Superior temporal gyrus (tissue), 1 donor: ENCODE measurements around the gene PKP1.

Source experiments
- DNase-seq: peaks from one replicate; pipeline ENCODE4 v3.0.0-alpha.2; 2016; ENCODE audit errors: extremely low spot score

The PKP1 gene

DNA sequence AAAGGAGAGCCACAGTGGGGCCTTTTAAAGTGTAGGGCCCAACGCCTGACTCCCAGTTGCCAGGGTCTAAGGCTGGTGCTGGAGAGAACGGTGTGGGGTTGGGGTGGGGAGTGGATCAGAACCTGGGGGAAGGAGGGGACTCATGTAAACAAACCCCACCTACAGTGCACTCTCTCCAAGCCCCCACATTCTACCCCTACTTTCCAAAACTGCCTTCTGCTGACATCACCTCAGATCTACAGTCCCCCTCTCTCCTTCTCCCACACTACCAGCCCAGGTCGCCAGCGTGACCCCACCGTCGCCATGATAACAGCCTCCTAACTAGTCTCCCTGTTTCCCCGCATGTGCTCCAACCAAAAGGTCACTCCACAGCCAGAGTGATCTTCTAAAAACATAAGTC lies 67.6 kb downstream of the PKP1 start:
- no peak for DNase-seq

DNA sequence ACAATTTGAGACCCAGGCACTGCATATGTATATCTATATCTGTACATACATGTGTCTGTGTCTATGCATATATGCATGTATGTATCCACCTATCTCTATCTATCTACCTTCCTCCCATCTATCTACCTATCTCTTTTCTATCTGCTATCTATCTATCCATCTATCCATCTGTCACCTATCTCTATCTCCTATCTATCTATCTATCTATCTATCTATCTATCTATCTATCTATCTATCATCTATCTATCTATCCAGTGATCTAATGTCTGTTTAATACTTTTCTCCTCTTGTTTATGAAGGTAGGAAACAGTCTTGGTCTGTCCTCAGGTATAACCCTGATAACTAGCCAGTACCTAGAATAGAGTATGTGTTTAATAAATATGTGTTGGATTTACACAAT lies 68.3 kb downstream of the PKP1 start:
- no peak for DNase-seq

DNA sequence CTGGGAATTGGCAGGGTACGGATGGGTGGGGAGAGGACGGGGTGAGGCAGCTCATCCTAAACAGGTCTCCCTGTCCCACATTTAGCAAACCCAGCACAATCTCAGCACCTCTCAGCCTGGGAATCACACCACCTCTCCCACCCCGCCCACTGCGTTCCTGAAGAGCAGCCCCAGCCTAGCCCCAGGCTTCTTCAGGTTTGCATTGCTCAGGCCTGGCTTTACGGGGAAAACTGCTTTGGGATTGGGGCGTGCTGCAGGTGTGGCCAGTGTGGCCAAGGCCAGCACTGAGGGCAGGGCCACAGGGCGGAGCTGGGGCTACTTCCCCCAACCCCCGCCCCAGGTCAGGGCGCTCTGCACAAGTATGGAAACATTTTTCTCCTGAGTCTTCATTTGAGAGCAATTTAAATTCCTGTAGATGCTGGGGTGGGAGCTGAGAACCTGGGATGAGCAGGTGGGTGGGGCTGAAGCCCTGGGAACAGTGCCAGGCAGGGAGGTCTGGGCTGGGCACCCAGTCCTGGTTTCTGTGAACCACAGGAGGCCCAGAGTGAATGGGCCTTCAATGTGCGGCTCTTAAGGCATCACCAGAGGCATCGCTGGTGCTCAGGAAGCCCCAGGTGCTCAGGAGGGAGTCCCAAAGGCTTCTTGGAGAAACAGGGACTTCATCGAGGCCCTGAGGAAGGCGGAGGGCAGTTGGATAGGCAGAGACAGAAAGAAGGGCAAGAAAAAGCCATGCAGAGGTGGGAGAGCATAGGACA lies 70.1 kb downstream of the PKP1 start:
- no peak for DNase-seq

DNA sequence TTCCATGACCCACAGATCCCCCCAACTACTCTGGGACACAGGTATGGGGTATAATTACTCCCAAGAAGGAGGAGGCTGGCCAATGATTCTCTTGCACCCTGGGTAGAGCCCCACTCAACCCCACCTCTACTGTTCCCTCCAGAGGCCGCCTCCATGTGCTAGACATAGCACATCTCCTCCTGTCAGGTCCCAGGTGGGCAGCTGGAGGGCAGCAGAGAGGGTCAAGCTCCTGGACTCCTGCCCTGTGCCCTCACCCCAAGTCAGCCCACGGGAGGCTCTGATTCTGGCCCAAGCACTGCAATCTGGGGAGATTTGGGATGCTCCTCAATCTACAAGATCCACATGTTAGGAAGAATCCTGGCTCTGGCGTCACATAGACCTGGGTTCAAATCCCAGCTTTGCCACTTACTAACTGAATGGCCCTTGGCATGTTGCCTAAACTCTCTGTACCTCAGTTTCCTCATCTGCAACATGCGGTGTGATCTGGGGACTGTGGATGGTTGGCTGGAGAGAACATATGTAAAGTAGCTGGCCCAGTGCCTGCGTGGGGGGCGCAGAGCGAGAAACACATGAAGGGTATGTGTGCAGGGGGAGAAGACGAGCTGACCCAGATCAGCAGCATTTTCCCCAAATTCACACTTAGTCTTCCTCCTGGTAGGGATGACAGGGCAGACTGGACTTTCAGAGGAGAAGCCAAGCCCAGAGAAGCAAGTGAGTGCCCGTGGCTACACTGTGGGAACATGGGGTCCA lies 71.0 kb downstream of the PKP1 start:
- DNase-seq = no peak

DNA sequence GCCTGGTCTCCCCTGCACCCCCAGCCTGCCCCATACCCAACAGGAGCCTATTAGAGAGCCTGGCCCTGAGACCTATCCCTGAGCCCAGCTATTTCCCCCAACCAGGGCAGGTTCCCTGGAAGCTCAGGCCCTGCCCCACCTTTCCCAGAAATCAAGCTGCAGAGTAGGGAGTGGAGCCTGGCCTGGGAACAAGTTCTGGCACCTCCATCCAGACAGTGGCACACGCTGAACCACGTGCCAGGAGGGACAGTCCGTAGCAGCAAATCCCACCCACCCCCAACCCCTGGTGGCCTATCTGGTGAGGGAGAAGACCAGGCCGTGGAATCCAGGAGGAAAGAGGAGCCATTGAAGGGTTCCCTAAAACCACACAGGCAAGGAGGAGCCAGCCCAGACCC lies 71.6 kb downstream of the PKP1 start:
- no peak for DNase-seq

GRCh38 chr1:201355471-201355870 lies 72.2 kb downstream of the PKP1 start:
- DNase-seq = no peak

DNA sequence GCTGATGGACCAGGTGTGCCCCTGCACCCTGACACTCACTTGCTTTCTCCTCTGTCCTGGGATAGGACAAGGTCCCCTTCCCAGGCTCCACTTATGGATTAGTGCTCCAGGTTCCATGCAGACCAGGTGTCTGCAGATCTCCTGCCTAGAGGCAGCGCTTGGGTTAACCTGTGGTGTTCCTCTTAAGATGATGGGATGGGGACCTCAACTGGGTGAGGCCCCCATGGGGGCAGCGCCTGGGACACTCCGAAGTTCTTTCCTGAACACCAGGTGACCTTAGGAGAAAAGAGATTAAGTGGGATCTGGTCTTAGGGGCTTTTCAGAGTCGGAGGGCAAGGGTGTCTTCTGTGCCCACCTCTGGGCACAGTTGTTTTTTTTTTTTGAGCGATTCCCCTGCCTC lies 72.9 kb downstream of the PKP1 start:
- DNase-seq = no peak

- no peak for DNase-seq
Observed at GRCh38 chr1:201356701-201357100, 73.4 kb downstream of the PKP1 start.

DNA sequence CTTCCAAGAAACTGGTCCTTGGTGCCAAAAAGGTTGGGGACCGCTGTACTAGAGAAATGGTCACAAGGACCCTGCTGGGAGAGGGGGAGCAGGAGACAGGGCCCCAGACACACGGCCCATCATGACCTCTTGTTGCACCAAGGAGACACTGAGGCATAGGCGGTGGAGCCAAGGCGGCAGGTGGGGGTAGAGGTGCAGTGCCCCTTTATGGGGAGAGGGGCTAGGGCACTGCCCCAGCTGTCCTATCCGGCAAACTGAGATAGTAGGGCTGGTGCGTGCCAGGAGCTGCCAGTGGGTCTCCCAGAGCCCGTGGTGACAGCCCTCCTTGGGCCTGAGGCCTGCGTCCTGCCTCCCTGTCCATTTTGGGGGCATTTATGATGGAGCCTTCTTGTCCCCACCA lies 73.9 kb downstream of the PKP1 start:
- DNase-seq = no peak

- DNase-seq = no peak
Observed at GRCh38 chr1:201357636-201358348, 74.5 kb downstream of the PKP1 start.

- DNase-seq = no peak
Observed at GRCh38 chr1:201358596-201358995, 75.3 kb downstream of the PKP1 start.

DNA sequence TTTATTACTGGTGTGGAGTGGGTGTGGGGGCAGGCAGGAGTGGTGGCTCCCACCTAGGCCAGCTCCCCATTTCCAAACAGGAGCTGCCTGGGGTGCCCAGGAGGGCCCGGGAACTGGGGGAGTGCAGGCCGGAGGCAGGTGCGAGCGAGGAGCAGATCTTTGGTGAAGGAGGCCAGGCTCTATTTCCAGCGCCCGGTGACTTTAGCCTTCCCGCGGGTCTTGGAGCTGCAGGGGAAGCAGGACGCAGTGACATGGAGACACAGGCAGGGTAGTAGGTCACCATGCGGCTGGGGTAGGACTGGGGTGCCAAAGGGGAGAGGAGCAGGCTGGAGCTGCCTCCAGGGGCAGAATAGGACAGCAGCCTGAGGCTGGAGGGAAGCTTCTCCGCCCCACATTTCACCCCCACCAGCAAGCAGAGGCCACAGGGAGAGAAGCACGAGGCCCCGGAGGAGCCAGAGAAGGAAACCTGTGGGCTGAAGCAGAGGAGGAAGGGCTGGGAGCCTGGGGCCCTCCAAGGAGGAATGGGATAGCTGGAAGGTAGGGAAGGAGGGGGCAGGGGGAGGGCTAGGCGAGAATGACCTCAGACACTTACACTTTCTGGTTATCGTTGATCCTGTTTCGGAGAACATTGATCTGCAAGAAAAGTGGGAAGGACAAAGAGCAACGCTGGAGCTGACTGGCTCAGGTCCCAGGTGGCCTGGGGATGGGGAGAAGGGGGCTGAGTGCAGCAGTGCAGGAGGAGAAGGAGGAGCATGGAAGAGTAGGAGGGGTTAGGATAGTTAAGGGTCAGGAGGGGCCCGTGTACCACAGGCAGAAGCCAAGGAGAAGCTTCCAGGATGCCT lies 75.9 kb downstream of the PKP1 start:
- no peak for DNase-seq

- DNase-seq = no peak
Observed at GRCh38 chr1:201359873-201360210, 76.5 kb downstream of the PKP1 start.

- DNase-seq = no peak
Observed at GRCh38 chr1:201360486-201360885, 77.2 kb downstream of the PKP1 start.

DNA sequence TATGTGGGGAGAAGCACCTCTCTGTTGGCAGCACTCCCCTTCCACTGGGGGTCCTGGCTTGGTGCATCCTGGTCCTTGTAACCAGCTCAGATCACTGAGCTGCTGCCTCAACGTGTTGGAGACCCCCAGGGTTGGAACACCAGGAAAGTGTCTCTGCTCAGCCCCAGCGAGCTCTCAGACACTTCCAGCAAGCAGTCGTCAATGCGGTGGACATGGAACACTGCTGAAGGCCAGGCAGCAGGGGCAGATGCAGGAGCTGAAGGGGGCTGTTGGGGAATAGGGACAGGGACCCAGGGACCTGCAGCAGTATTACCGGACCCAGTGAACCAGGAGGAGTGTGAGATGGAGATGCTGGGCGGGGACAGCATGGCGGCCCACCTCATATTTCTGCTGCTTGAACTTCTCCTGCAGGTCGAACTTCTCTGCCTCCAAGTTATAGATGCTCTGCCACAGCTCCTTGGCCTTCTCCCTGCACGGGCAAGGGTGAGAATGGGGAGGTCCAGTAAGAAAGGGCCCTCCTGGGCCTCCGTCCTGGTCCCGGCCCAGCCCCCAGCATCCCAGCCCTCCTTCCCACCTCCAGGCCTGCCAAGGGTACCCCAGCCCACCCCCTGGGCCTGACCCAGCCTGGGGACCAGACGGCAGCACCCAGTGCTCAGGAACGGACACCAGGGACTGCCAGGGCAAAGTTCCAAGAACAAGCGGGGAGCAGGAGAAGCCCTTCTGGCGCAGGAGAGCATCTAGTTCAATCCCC lies 77.8 kb downstream of the PKP1 start:
- DNase-seq = no peak

DNA sequence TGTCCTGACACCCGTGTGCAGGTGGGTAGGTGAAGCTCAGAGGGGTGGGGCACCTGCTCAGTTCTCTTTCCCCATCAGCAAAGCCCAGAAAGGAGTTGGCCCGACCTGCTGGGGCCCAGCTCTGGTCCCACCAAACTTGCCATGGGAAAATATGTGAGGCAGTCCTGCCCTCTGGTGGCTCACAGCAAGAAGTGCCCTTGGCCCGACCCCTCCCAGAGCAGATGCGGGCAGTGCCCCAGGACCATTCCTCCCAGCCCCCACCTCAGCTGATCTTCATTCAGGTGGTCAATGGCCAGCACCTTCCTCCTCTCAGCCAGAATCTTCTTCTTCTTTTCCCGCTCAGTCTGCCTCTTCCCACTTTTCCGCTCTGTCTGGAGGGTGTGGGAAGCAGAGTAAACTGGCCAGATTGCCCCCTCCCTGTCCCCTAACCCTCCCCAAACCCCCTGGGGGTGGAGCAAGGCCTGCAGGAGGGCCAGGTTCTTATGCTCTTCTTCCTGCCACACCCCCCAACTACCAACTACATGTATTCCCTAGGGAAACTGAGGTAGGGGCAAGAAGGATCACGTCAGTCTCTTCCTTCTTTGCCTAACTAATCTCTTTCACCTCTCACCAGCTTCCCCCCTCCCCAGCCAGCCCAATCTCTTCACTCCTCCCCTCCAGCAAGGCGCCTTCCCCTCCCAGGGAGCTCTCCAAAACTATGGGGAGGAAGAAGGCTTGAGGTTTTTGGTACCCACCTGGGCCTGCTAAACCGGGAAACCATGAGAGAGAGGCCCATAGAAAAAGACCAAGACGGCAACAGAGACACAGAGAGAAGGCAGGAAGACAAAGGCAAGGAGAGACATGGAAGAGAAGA lies 78.6 kb downstream of the PKP1 start:
- peak; percentile 46 for DNase-seq

- no peak for DNase-seq
Observed at GRCh38 chr1:201362906-201363305, 79.6 kb downstream of the PKP1 start.

- DNase-seq = no peak
Observed at GRCh38 chr1:201363467-201363866, 80.2 kb downstream of the PKP1 start.

GRCh38 chr1:201364808-201365105 lies 81.5 kb downstream of the PKP1 start:
- DNase-seq = no peak

- no peak for DNase-seq
Observed at GRCh38 chr1:201365251-201365650, 81.9 kb downstream of the PKP1 start.

GRCh38 chr1:201366696-201367095 lies 83.4 kb downstream of the PKP1 start:
- DNase-seq = no peak
